HEK293T (cell line): ENCODE measurements around the gene PPIL1.

Source experiments
- CTCF ChIA-PET: fragments of 350-600 bp; formaldehyde crosslinking; extraction: SDS; loops from one replicate; lab custom pipeline; 2021; ENCODE audit warnings: antibody characterized with exemption, inconsistent platforms; lab: Yijun Ruan, JAX
- POLR2A ChIA-PET: fragments of 350-600 bp; formaldehyde crosslinking; extraction: SDS; loops from one replicate; lab custom pipeline; 2020; ENCODE audit warnings: antibody characterized with exemption, inconsistent platforms; lab: Yijun Ruan, JAX
- DNase-seq: peaks from one replicate; pipeline ENCODE4 v3.0.0; 2012; ENCODE audit warnings: mixed read lengths; ENCODE audit errors: extremely low spot score
- ARNT ChIP-seq: fragments of 450-650 bp; IDR thresholded peaks from 2 replicates; pipeline ENCODE4 v1.6.1; 2017; ENCODE audit warnings: mild to moderate bottlenecking
- BHLHE40 ChIP-seq: fragments of 450-650 bp; IDR thresholded peaks from 2 replicates; pipeline ENCODE4 v1.6.1; 2016; ENCODE audit warnings: mild to moderate bottlenecking, moderate library complexity, borderline replicate concordance
- CTBP1 ChIP-seq: fragments of 450-650 bp; IDR thresholded peaks from 2 replicates; pipeline ENCODE4 v1.6.1; 2016; ENCODE audit warnings: borderline replicate concordance
- ELF4 ChIP-seq: fragments of 450-650 bp; IDR thresholded peaks from 2 replicates; pipeline ENCODE4 v1.6.1; 2017; ENCODE audit warnings: antibody characterized with exemption
- FOXA1 ChIP-seq: fragments of 450-650 bp; IDR thresholded peaks from 2 replicates; pipeline ENCODE4 v1.6.1; 2016; ENCODE audit warnings: mild to moderate bottlenecking
- FOXK2 ChIP-seq: fragments of 450-650 bp; IDR thresholded peaks from 2 replicates; pipeline ENCODE4 v1.6.1; 2016; ENCODE audit warnings: mild to moderate bottlenecking
- FOXM1 ChIP-seq: fragments of 450-650 bp; IDR thresholded peaks from 2 replicates; pipeline ENCODE4 v1.6.1; 2017; ENCODE audit warnings: mild to moderate bottlenecking, borderline replicate concordance
- HDGF ChIP-seq: fragments of 450-650 bp; IDR thresholded peaks from 2 replicates; pipeline ENCODE4 v1.6.1; 2017; ENCODE audit warnings: antibody characterized with exemption, borderline replicate concordance
- L3MBTL2 ChIP-seq: fragments of 450-650 bp; conservative IDR thresholded peaks from 2 replicates; pipeline ENCODE4 v1.6.1; 2016; ENCODE audit warnings: mild to moderate bottlenecking
- LEF1 ChIP-seq: fragments of 450-650 bp; IDR thresholded peaks from 2 replicates; pipeline ENCODE4 v1.6.1; 2017; ENCODE audit warnings: mild to moderate bottlenecking, borderline replicate concordance
- NFRKB ChIP-seq: fragments of 450-650 bp; IDR thresholded peaks from 2 replicates; pipeline ENCODE4 v1.6.1; 2016; ENCODE audit warnings: mild to moderate bottlenecking, moderate library complexity
- PKNOX1 ChIP-seq: fragments of 450-650 bp; IDR thresholded peaks from 2 replicates; pipeline ENCODE4 v1.6.1; 2016
- SP1 ChIP-seq: fragments of 450-650 bp; IDR thresholded peaks from 2 replicates; pipeline ENCODE4 v1.6.1; 2017
- SUZ12 ChIP-seq: fragments of 450-650 bp; IDR thresholded peaks from 2 replicates; pipeline ENCODE4 v1.6.1; 2016; ENCODE audit warnings: mild to moderate bottlenecking
- TARDBP ChIP-seq: fragments of 450-650 bp; IDR thresholded peaks from 2 replicates; pipeline ENCODE4 v1.6.1; 2016
- ZNF384 ChIP-seq: fragments of 450-650 bp; IDR thresholded peaks from 2 replicates; pipeline ENCODE4 v1.6.1; 2016

Gene PPIL1

GRCh38 chr6:36853325-36853724 is 21.3 kb downstream of the PPIL1 start:
- TF ChIP-seq TARDBP, result no peak
- TF ChIP-seq L3MBTL2, result no peak
- TF ChIP-seq ELF4, result no peak
- no peak for TF ChIP-seq BHLHE40
- TF ChIP-seq LEF1, result no peak
- no peak for TF ChIP-seq HDGF
- CTCF ChIA-PET, result interaction anchor here (1.6 to 5.8 kb wide), 4 partner anchors 7 to 87 kb away, joined by 4 to 41 read pairs (median 8); no protein-coding TSS in a partner anchor
- DNase-seq, result no peak
- POLR2A ChIA-PET, result interaction anchor here (0.6 kb wide), 1 partner anchor 21 kb away, joined by 3 read pairs; no protein-coding TSS in a partner anchor

GRCh38 chr6:36852481-36853147 is 22.0 kb downstream of the PPIL1 start:
- ChIA-PET POLR2A (interaction anchor here (0.6 to 0.9 kb wide), 2 partner anchors 21 kb away, joined by 3 read pairs; no protein-coding TSS in a partner anchor), CTCF (interaction anchor here (0.9 to 5.8 kb wide), 13 partner anchors 8 to 165 kb away, joined by 3 to 41 read pairs (median 6); partner anchors contain the start of gene PPIL1)
- TF ChIP-seq FOXA1 (no peak), LEF1 (no peak), L3MBTL2 (no peak), ELF4 (no peak), FOXM1 (no peak), NFRKB (no peak), ZNF384 (no peak), FOXK2 (no peak), PKNOX1 (no peak), TARDBP (no peak), SP1 (no peak), BHLHE40 (no peak), ARNT (no peak)
- DNase-seq, result no peak

GRCh38 chr6:36851626-36852025 is 23.0 kb downstream of the PPIL1 start:
- POLR2A ChIA-PET, result interaction anchor here (0.9 kb wide), 1 partner anchor 22 kb away, joined by 3 read pairs; no protein-coding TSS in a partner anchor
- no peak for DNase-seq
- TF ChIP-seq NFRKB (no peak), TARDBP (no peak), BHLHE40 (no peak)
- CTCF ChIA-PET, result interaction anchor here (0.6 to 5.8 kb wide), 20 partner anchors 8 to 166 kb away, joined by 3 to 41 read pairs (median 4); partner anchors contain the start of gene PPIL1

DNA sequence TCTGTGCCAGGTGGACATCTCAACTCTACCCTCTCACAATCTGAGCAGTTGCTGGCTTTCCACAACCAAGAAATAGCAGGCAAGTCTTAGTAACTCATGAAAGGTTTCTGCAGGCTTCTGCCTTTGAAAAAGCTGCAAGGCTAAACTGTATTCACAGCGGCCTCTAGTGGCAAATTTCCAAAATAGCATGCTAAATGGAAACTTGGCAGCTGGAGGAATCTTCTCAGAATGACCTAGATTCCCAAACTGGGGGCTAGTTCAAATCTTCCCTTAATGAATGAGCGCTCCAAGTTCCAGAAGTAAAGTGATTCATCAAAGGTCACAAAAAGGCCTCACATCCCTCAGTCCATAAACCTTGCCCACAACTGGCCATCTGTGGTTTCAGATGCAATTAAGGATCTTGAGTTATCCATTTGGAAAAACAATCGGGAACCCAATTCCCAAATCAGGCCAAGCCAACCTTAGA is 23.4 kb downstream of the PPIL1 start:
- CTCF ChIA-PET, result interaction anchor here (0.6 to 5.8 kb wide), 12 partner anchors 9 to 167 kb away, joined by 3 to 41 read pairs (median 4); partner anchors contain the start of gene PPIL1
- DNase-seq, result peak; percentile 64
- TF ChIP-seq ARNT, result no peak
- TF ChIP-seq CTBP1, result no peak
- no peak for TF ChIP-seq LEF1
- TF ChIP-seq BHLHE40, result no peak
- TF ChIP-seq TARDBP, result no peak
- no peak for TF ChIP-seq PKNOX1
- TF ChIP-seq FOXK2, result no peak
- no peak for TF ChIP-seq L3MBTL2
- TF ChIP-seq HDGF, result no peak
- TF ChIP-seq SP1, result no peak
- no peak for TF ChIP-seq FOXM1
- TF ChIP-seq FOXA1, result no peak
- TF ChIP-seq NFRKB, result no peak
- POLR2A ChIA-PET, result no interaction called here

DNA sequence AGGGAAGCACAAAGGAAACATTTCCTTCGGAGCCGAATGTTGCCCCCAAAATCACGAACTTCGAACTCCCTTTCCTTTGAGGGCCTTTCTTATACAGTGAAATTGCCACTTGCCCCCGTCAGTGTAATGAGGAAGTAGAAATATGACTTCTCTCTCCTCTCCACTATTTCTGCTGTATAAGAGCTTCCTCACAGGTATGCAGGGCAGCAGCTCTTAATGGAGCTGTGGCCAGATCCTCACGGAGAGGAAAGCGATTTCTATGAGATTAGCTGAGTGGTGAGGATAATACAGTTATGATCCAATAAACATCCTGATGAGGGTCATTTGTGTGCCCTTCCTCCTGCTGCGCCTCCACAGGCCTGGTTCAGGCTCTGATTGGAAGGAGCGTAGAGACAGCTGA is 24.6 kb downstream of the PPIL1 start:
- POLR2A ChIA-PET, result interaction anchor here (1.1 kb wide), 1 partner anchor 25 kb away, joined by 3 read pairs; the partner anchor contains the start of gene PPIL1
- CTCF ChIA-PET, result interaction anchor here (1.4 to 5.8 kb wide), 2 partner anchors 64 to 83 kb away, joined by 3 to 41 read pairs; no protein-coding TSS in a partner anchor
- DNase-seq, result no peak
- no peak for TF ChIP-seq ZNF384
- no peak for TF ChIP-seq SUZ12

DNA sequence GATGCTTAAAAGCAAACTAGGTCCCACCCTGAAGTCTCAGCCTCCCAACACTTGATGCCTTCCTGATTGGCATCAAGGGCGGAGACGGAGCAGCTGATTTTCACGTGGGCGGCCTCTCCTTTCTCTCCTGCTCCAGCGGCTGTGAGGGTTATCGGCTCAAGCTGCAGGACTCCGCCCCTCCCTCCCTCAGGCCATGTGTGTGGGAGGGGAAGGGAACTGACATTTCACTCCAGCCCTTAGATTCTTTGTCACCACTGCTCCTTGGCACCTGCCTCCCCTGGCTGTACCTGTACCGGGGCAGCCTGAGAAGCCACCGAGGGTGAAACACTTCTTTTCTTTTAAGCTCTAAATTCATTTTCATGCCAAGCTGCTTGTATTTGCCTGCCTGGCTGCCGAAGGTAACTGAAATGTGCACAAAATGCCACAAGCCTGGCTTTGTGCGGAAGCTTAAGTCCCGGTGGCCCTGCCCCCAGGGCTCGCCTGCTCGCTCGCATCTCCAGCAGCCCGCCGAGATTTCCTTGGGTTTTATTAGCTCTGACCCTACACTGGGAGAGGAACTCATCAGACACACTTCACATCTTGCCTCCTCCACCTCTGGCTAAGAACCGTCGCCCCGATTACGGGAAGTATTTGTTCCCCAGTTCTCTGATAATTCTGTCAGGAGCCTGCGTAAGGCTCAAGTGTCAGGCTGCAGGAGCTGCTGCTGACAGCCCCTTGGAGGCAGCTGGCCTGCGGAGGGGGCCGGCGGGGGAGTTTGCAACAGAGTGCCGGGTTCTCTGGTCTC is 25.8 kb downstream of the PPIL1 start:
- ChIA-PET POLR2A (interaction anchor here (1.1 to 1.7 kb wide), 3 partner anchors 25 to 27 kb away, joined by 3 to 6 read pairs (median 4); partner anchors contain the start of gene PPIL1), CTCF (interaction anchor here (0.8 to 5.8 kb wide), 5 partner anchors 12 to 169 kb away, joined by 3 to 41 read pairs (median 3); partner anchors contain the start of gene C6orf89)
- DNase-seq, result no peak
- TF ChIP-seq L3MBTL2 (no peak), CTBP1 (no peak), ARNT (no peak), FOXA1 (no peak), SP1 (no peak), NFRKB (no peak), LEF1 (no peak)
